ENCODE results near the gene NPHS1. TPM values are rescaled to one million over a fixed set of nuclear protein-coding genes. Genes with fewer than 3 reads are reported as not detected.
A peak's percentile ranks its signal among the peaks of the same experiment; 100 is the strongest.
"Not testable (repeated sequence)": the region's sequence is repeated elsewhere in the genome, so short reads cannot be mapped to it uniquely, and the experiment has no call there.

Gene NPHS1
- total RNA-seq, 1 donor from 2014 or later = not detected

DNA sequence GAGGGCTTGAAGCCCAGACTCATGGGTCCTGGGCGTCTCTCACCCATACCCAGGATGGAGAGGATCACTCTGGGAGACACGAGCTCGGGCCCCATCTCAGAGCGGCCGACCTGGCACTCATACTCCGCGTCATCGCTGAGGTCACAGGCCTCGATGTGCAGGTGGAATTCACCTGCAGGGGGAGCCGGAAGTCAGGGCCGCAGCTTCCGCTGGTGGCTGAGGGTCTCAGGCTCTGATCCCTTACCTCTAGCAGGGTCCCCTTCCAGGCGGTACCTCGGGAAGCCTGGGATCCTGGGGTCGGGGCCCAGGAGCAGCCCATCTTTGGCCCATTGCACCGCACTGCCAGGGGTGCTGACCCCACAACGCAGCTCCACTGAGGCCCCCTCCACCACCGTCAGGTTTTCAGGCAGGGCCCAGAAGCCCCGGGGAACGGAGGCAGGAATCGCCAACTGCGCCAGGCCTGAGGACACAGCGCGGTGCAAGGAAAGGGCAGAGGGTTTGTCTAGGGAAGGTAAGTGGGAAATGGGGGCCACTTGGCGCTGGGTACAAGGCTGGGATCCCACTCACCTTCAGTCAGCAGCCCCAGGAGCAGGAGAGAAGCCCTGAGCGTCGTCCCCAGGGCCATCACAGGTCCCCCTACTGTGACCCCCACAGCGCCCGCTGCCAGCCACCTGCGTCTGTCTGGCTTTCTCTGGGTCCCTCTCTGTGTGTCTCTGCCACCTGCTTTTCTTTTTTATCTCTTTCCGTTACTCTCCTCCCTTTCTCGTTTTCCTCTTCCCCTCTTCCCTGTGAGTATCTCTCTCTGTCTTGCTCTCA, 883 bp downstream of the NPHS1 start:
- no peak for DNase-seq (ENCODE audit: low spot score)
- ATAC-seq = no peak

DNA sequence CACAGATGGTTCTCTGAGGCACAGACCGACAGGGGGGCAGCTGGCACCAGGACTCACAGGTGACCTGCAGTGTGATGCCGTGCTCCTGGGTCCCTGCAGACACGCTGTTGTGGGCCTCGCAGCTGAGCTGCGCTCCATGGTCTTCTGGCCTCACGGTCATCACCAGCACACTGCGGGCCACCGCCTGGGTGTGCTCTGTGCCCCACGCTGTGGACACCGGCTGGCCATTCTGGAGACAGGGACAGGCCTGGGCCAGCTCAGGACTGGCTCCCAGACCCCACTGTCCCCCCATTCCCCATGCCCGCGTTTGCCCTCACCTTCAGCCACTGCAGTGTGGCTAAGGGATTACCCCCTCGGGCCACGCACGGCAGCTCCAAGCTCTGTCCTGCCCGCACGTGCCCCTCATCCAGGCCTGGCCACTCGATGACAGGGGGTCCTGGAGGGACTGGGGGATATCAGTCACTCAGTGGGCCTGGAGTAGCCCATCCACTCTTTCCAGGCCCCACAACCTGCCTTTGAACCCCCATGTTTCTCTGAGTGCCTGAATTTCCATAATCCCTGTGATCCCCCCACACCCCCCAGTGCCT, 3.3 kb downstream of the NPHS1 start:
- DNase-seq (ENCODE audit: low spot score) = no peak
- no peak for ATAC-seq

DNA sequence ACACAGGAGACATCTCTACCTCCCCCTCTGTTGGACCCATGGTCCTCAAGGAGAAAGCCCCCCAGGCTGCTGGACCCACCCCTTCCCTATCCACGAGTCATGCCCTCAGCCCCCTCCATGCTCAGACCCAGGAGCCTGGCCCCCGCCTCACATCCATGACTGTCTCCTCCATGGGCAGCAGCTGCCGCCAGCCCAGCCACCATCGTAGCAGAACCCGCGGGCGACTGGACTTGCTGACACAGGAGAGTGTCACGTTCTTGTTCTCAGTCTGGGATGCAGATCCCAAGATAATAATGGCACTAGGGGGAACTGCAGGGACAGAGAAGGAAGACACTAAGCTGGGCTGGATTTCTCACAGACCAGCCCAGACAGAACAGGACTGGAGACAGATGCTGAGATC, 3.8 kb downstream of the NPHS1 start:
- DNase-seq (ENCODE audit: low spot score) (no peak), ATAC-seq (no peak)

DNA sequence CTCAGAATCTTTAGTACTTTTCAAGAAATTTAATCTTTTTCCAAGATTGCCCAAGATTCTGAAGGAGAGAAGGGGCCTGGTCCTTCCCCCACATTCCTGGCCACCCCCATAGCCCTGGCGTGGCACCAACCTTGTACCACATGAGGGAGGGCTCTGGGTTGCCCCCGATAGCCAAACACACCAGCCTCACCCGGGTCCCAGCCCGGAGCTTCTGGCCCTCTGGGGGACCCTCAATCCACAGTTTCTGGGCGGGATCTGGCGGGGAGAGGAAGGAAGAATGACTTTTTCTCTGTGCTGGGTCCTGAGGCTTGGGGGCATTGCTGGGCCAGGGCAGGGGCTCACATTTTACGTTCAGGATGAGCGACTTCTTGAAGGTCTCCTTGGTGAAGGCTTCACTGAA, 4.4 kb downstream of the NPHS1 start:
- ATAC-seq (no peak), DNase-seq (ENCODE audit: low spot score) (no peak)

DNA sequence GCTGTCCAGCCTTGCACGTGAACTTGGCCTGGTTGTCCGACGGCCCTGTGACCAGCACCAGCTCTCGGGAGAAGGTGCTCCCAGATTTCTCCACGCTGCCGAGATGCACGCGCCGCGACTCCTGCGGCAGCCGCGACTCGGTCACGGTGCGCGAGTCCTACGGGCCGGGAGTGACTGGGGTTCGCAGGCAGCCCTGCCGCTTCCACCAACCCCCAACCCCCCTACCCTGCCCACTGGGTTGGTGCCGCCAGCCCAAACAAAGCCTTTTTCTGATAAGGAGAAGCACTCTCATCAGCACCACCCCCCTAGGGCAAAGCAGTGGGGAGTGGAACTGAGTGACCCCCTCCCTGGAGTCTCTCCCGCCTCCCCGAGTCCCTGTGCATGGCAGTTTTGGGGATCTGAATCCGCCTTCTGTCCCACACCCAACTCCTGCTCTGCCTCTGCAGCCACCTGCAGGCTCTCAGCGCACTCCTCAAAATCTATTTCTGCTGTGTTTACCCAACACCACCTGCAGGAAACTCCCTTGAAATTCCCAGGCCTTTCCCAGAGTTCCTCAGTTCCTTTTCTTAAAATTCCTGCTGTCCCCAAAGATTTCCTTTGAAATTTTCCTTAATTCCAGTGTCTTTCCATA, 6.2 kb downstream of the NPHS1 start:
- ATAC-seq (peak; percentile 19), DNase-seq (ENCODE audit: low spot score) (no peak)

DNA sequence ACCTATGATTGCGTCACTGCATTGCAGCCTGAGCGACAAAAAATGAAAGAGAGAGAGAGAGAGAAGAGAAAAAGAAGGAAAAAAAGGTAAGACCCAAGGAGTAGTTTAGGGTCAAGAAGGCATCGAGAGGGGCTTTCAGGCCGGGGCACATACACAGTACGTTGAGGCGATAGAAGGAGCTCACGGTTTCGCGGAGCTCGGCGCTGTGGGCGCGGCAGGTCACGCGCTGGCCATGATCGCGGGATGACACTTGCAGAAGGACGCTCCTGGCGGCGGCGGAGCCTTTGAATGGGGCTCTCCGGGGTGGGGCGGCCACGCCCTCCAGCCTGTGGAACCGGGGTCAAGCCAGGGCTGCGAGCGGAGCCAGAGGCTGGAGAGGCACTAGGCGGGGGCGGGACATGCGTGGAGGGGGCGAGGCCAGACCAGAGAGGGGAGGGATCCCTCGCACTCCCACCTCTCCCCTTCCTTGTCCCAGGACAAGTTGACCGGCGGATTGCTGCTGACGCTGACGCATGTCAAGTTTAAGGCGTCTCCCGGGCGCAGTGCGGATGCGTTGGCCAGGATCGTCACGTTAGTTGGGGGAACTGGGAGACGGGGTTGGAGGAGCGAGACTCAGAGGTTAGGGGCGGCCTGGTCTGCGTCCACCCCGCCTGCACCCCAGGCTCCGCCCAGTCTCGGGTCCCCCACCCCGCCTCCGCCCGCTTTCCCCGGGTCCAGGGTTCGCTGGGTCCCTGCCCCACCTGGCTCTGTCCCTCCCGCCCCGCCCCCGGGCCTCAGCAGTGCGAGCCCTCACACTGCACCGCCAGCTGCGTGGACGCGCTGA, 6.9 kb downstream of the NPHS1 start:
- DNase-seq (ENCODE audit: low spot score) = no peak
- peak; percentile 59 for ATAC-seq

DNA sequence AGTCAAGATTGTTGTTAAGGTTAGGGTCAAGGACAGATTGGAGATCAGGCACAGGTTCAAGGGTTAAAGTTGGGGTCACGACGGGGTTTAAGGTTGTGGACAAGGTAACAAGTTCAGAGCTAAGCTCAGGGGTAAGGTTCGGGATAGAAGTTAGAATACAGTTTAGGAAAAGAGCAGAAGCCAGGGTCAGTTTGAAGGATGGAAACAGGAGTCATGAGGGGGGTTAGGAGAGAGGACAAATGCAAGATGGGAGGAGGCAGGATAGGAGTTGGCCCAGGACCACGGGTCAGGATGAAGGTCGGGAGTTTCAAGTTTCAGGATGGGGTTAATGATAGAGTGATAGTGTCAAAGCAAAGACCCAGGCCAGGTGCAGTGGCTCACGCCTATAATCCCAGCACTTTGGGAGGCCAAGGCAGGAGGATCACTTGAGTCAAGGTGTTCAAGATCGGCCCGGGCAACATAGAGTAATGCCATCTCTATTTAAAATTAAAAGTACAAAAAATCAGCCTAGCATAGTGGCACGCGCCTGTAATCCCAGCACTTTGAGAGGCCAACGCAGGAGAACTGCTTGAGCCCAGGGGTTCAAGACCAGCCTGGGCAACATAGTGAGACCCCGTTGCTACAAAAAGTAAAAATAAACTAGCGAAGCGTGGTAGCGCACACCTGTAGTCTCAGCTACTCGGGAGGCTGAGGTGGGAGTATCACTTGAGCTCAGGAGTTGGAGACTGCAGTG, 7.7 kb downstream of the NPHS1 start:
- DNase-seq (ENCODE audit: low spot score) = no peak
- no peak for ATAC-seq

DNA sequence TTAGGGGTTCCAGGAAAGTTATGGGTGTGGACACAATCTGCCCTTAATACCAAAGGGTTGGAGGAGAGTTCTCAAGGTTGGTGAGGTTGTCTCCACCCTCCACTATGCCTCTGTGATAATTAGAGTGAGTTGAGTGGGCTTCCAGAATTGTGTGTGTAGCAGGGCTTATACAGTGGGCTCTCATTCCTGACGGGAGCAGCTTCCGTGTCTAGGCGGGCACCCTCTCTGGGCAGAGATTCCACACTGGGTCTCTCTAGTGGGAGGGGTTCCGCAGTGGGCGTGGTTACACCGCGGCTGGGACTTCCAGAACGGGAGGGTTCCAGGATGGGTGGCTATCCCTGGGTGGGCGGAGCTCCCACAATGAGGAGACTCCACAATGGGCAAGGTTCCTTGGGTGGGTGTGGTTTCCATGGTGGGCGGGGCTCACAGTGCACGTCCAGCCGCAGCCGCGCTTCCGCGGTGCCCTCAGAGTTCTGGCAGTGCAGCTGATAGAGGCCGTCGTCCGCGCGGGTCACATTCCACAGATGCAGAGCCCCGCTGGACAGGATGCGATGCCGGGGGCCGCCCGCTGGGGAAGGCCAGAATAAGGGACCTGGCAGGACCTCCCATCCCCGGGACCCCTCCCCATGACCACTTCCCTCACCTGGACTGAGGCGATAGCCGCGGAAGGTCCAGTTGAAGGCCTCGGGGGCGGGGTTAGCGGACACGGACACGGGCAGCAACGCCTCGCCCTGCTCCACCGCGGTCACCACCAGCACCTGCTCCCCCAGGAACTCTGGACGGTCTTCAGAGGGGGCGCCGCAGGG, 8.4 kb downstream of the NPHS1 start:
- ATAC-seq (no peak), DNase-seq (ENCODE audit: low spot score) (no peak)

DNA sequence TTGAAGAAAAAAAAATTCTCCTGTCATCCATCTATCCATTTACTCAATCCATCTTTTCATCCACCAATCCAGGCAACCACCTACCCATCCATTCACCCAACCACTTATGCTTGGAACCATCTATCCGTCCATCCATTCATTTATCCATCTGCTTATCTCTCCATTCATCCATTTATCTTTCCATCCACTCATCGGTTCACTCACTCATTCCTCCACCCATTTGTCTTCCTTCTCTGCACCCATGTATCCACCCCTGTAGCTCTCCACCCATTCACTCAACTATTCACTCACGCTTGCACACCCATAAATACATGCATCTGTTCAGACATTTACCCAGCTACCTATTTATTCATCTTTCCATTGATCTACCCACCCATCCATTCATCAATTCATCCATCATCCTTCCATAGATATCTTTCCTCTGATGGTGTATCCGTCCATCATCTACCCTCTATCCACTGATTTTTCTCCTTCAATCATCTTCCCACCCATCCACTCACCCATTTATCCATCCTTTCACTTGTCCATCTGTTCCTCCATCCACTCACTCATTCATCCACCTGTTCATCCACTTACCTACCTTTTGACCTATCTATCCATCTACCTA, 9.5 kb downstream of the NPHS1 start:
- ATAC-seq (no peak), DNase-seq (ENCODE audit: low spot score) (no peak)

DNA sequence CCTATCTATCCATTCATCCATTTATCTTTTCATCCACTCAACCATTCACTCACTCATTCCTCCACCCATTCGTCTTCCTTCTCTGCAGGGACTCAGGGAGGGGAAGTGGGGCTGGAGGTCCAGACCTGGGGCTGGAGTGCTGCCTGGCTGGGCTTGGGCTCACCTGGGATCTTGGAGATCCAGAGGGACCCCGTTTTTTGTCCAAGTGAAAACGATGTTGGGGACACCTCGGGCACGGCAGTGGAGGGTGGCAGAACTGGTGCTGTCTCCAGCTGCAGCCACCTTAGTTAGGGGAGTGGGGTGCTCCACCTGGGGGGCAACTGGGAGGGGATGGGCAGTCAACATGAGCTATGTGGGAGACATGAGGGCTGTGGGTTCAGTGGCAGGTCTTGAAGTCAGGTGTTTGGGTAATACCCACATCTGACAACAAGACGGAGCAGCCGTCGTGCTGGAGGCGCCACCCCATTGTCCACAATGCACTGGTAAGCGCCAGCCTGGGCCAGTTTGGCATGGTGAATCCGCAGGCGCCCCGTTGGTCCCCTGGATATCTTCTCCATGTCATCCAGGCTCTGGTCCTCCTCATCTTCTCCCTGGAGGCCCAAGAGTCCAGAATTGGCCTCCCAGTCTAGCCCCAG, 10.2 kb downstream of the NPHS1 start:
- ATAC-seq (no peak), DNase-seq (ENCODE audit: low spot score) (no peak)

DNA sequence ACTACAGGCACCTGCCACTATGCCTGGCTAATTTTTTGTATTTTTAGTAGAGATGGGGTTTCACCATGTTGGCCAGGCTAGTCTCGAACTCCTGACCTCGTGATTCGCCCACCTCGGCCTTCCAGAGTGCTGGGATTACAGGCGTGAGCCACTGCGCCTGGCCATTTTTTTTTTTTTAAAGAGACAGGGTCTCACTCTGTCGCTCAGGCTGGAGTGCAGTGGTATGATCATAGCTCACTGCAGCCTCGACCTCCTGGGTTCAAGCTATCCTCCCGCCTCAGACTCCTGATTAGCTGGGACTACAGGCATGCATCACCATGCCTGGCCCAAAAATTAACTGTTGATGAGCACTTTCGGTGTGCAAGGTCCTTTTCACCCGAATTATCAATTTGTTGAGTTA, 16.2 kb downstream of the NPHS1 start:
- not testable (repeated sequence) for ATAC-seq; DNase-seq (ENCODE audit: low spot score)

DNA sequence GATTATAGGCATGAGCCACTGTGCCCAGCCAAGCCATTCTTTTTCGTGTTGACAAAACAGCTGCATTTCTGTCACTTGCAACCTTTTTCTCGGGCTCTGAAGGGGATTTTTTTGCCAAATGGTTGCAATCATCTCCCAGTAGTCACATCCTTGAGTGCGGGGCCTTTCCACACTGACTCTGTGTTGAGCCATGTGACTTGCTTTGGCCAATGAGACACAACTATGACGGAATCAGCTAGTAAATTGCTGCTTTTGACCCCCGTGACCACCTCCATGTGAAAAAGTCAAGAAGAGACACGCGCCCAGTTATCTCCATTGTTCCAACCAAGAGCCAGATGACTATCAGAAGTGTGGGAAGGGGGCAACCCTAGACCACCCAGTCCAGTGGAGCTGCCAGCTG, 18.3 kb downstream of the NPHS1 start:
- DNase-seq (ENCODE audit: low spot score) (no peak), ATAC-seq (no peak)

DNA sequence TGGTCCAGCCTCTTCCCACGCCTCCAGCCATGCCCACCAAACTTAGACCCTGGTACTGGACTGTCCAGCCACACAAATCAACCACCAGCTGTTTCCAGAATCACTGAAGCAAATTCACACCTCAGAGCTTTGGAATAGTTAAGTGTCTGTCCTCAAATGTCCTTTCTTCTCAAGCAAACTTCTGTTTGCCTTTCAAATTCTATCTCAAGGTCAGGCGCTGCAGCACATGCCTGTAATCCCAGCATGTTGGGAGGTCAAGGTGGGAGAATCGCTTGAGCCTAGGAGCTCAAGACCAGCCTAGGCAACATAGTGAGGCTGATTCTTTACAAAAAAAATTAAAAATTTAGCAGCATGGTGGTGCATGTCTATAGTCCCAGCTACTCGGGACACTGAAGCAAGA, 20.2 kb downstream of the NPHS1 start:
- DNase-seq (ENCODE audit: low spot score) (no peak), ATAC-seq (no peak)

DNA sequence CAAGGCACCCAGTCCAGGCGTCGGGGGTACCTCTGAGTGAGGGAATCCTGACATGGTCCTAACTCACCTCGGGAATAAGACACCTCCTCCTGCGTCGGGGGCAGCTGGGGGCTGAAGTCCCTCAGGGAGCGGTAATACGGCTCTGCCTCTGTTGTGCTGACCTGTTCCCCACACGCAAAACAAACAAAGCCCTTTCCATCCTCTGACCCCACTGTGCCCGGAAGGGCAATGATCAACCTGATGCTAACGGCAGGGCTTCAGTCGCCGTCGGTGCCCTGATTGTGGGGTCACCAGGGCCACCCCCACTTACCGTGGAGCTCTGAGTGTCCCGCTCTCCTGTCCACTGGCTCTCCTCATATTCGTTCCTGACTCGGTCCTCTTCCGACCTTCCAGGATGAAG, 21.3 kb downstream of the NPHS1 start:
- no peak for DNase-seq (ENCODE audit: low spot score)
- ATAC-seq = no peak

DNA sequence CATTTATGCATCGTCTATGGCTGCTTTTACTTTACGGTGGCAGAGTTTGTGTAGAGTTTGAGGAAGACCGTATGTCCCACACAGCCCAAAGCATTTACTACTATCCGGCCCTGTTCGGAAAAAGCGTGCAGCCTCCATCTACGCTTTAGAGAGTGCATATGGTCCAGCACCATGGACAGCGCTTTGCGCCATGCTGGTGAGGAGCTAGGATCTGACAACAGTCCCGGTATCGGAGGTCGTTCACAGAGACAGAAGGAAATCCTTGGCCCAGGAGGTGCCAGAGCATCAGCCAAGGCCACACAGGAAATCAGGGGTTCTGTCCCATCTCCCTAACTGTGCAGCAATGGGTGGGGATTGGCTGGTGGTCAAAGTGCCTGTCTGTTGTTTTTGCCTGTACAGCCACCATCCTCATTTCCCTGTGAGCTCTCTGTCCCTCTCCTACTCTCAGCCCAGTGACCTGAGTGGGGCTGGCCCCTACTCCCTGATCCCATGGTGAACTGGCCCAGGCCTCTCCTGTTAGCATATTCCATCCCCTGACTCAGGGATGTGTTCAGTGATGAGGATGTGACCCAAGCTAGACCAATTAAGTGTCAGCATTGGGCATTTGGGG, 23.5 kb downstream of the NPHS1 start:
- peak; percentile 50 for DNase-seq (ENCODE audit: low spot score)
- ATAC-seq = peak; percentile 85

DNA sequence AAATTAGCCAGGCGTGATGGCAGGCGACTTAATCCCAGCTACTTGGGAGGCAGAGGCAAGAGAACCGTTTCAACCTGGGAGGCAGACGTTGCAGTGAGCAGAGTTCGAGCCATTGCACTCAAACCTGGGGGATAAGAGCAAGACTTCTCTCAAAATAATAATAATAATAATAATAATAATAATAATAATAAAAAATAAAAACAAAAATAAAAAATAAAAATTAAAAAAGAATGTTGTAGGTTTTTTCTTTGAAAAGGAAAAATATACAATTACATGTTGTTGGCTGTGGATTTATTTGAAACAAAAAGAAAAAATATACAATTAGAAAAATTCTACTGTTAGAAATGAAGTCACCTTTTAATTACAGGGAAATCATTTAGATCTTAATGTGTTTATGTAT, 28.2 kb downstream of the NPHS1 start:
- DNase-seq (ENCODE audit: low spot score) (no peak), ATAC-seq (no peak)

DNA sequence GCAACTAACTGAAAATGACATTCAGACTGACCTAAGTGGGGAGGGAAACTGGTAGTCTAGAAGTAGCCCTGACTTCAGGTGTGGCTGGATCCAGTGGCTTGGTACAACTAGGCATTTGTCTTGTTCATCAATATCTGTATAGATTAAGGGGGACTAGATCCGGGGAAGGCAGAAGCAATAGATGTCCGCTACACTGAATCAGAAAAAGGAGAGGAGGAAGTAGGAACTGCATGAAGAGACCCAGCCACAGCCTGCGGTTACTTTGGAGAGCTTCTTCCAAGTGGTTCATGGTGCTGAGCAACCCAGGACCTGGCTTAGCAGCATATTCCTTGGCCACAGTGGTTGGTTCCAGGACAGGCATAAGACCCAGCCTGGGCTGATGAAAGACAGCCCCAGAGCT, 29.7 kb downstream of the NPHS1 start:
- ATAC-seq (no peak), DNase-seq (ENCODE audit: low spot score) (no peak)

DNA sequence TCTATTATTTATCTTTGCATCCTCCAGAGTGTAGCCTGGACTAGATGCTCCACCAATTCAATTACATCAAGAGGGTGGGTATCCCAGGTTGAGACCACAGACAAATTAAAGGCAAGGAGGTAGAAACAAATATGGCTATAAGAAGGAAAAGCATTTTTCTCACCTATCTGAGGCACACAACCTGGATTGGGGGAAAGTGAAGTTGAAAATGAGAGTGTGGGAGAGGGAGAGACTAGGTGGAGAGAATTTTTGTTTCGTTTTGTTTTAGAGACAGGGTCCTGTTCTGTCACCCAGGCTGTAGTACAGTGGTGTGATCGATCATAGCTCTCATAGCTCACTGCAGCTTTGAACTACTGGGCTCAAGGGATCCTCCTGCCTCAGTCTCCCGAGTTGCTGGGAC, 33.9 kb downstream of the NPHS1 start:
- ATAC-seq (no peak), DNase-seq (ENCODE audit: low spot score) (no peak)

DNA sequence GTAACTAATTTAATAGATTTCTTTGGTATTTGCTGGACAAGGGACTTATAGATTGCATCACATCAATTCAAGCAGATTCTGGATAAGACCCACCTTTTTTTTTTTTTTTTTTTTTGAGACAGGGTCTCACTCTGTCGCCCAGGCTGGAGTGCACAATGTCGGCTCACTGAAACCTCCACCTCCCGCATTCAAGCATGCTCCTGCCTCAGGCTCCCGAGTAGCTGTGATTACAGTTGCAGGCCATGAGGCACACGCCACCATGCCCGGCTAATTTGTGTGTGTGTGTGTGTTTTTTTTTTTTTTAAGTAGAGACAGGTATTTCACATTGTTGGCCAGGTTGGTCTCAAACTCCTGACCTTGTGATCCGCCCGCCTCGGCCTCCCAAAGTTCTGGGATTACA, 35.5 kb downstream of the NPHS1 start:
- no peak for ATAC-seq
- no peak for DNase-seq (ENCODE audit: low spot score)
